Measurements from ENCODE around the gene SYT8. TPM values are rescaled to one million over a fixed set of nuclear protein-coding genes. Genes with fewer than 3 reads are reported as not detected.

Gene SYT8
- polyA plus RNA-seq, 1 experiment: not detected

DNA sequence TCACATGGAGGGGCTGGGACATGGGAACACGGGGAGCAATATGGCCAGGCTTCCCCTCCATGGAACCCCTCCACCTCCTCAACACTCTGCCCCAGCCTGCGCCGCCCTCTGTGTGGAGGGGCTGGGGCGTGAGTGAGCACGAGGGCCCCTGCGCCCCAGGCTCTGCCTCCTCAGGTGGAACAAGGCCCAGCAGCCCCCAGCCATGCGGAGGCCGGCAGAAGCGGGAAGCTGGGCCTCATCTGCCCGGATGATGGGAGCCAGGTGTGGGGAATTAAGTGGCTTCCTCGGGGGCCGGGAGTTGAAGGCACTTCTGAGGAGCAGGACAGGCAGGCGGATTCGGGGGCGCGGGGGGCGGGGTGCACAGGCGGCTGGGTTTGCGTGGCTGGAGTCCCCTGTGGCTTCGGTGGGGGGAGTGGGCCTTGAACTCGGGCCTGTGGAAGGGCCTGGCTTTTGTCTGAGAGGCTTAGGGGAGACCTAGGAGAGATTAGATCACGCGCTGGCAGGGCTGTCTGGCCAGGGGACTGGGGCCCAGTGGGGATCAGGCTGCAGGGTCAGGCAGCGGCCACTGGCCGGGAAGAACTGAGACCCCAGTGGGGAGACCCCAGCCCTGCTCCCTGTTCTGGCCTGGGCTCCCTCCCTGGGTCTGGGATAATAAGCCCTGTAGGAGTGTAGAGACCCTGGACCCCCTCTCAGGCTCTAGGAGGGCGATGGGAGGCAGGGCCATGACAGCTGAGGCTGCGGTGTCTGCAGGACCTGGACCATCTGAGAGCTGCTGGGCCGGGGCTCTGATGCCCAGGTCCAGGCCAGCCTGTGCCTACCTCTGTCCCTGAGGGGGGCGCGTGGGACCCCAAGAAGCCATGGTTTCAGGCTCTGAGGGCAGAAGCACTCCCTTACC, 43.6 kb downstream of the SYT8 start:
- Histone ChIP-seq H3K27me3 (ENCODE audit: control insufficient read depth, insufficient read depth, low read length) (no peaks in the 10 kb centered on the region; the same call in none of the 2 replicates), H3K36me3 (ENCODE audit: control insufficient read depth, insufficient read depth, low read length) (no peaks in the 10 kb centered on the region), H3K4me3 (ENCODE audit: low read depth, low read length) (no peak overlapping the region)
- no peak for DNase-seq (ENCODE audit: low read depth)
- TF ChIP-seq, protein P1, sequence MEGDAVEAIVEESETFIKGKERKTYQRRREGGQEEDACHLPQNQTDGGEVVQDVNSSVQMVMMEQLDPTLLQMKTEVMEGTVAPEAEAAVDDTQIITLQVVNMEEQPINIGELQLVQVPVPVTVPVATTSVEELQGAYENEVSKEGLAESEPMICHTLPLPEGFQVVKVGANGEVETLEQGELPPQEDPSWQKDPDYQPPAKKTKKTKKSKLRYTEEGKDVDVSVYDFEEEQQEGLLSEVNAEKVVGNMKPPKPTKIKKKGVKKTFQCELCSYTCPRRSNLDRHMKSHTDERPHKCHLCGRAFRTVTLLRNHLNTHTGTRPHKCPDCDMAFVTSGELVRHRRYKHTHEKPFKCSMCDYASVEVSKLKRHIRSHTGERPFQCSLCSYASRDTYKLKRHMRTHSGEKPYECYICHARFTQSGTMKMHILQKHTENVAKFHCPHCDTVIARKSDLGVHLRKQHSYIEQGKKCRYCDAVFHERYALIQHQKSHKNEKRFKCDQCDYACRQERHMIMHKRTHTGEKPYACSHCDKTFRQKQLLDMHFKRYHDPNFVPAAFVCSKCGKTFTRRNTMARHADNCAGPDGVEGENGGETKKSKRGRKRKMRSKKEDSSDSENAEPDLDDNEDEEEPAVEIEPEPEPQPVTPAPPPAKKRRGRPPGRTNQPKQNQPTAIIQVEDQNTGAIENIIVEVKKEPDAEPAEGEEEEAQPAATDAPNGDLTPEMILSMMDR (IDR thresholded peaks at IDR 0.05; ENCODE audit: insufficient read depth, low read depth, low read length): no peak
- ChIA-PET CTCF (interaction anchor here (0.6 to 5.4 kb wide), 7 partner anchors 9 to 757 kb away, joined by 3 to 45 read pairs (median 3); no protein-coding TSS in a partner anchor), POLR2A (interaction anchor here (0.6 kb wide), 1 partner anchor 86 kb away, joined by 3 read pairs; no protein-coding TSS in a partner anchor)

DNA sequence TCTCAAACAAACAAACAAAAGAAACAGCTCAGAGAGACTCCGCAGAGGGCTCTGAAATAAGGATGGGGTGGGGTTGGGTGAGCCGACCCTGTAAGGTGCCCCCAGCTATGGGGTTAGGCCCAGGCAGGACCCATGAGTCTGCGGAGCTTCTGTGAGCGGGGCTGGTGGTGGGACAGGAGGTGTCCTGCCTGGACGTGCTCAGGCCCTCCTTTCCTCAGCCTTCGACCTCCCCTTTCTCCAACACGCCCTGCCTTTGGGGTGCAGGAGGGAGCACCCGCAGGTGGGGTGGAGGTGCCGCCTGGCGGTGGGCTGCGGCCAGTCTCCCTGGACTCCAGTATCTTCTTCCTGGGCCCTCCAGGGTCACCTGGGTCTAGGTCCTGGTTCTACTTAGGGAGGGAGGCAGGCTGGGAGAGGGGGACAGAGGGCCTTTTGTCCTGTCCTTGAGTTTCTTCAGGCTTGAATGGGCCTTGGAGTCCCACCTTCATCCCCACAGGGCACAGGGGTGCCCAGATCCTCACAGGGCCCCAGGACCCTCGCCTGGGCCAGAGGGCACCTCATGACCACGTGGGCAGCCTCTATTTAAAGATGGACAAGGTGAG, 44.7 kb downstream of the SYT8 start:
- no peaks in the 10 kb centered on the region; the same call in none of the 2 replicates for H3K27me3 ChIP-seq (ENCODE audit: control insufficient read depth, insufficient read depth, low read length)
- CTCF ChIA-PET: interaction anchor here (0.6 to 5.4 kb wide), 4 partner anchors 120 to 271 kb away, joined by 3 to 45 read pairs (median 3); no protein-coding TSS in a partner anchor
- DNase-seq (ENCODE audit: low read depth): no peak
- no peaks in the 10 kb centered on the region for H3K36me3 ChIP-seq (ENCODE audit: control insufficient read depth, insufficient read depth, low read length)
- POLR2A ChIA-PET: no interaction called here
- TF ChIP-seq, protein P1 (IDR thresholded peaks at IDR 0.05; ENCODE audit: insufficient read depth, low read depth, low read length): no peak
- no peak overlapping the region for H3K4me3 ChIP-seq (ENCODE audit: low read depth, low read length)

DNA sequence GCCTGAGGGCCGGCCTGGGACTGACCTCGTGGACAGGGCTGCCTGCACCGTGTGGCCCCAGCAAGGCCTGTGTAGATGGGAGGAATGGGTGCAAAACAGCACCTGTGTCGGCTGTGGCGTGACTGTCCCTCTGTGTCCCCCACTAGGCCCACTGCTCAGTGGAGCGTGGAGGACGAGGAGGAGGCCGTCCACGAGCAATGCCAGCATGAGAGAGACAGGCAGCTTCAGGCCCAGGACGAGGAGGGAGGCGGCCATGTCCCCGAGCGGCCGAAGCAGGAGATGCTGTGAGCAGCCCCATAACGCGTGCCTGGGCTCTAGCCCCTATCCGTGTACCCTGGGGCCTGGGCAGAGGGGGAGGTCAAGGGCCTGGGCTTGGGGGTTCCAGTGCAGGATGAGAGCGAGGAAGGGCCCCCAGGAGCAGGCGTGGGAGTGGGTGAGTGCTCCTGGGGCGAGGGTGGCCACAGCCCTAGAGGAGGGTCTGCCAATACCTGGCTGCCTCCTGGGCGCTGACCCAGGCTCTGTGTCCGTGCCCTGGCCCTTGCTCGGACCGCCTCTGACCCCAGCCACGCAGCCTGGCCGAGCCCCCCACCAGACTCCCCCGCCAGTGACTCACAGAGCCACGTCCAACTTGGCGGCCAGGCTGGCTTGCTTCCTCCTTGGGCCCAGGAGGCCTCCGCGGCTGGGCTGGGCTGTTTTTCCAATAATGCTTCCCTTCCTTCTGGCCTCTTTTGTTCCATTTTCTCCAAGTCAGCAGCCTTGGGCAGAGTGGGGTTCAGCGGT, 45.3 kb downstream of the SYT8 start:
- no peaks in the 10 kb centered on the region; the same call in none of the 2 replicates for H3K27me3 ChIP-seq (ENCODE audit: control insufficient read depth, insufficient read depth, low read length)
- ChIA-PET CTCF (interaction anchor here (0.7 to 4.5 kb wide), 4 partner anchors 47 to 273 kb away, joined by 3 to 114 read pairs (median 5); partner anchors contain the start of gene H19), POLR2A (no interaction called here)
- TF ChIP-seq, protein P1 (IDR thresholded peaks at IDR 0.05; ENCODE audit: insufficient read depth, low read depth, low read length): no peak
- DNase-seq (ENCODE audit: low read depth): no peak
- no peak overlapping the region for H3K4me3 ChIP-seq (ENCODE audit: low read depth, low read length)
- H3K36me3 ChIP-seq (ENCODE audit: control insufficient read depth, insufficient read depth, low read length): no peaks in the 10 kb centered on the region

DNA sequence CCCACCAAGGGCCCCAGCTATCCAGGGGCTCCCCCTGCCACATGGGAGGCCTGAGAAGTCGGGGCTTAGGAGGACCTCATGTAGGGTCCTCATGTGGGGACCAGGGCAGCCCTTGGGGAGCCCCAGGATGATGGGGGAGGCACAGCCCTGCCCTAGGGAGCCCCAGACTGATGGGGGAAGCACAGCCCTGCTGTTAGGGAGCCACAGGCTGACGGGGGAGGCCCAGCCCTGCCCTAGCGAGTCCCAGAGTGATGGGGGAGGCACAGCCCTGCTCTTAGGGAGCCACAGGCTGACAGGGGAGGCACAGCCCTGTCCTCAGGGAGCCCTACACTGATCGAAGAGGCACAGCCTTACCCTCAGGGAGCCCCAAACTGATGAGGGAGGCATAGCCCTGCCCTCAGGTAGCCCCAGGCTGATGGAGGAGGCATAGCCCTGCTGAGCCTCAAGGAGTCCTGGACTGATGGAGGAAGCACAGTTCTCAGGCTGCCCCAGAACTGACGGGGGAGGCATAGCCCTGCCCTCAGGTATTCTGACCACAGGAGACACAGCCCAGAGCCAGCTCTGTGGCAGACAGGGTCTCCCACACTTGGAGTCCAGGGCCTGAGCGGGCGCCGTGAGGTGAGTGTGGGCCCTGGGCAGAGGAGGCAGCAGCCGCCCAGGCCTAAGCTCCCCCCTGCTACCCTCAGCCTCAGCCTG, 46.1 kb downstream of the SYT8 start:
- POLR2A ChIA-PET: no interaction called here
- CTCF ChIA-PET: interaction anchor here (0.7 to 4.5 kb wide), 11 partner anchors 41 to 272 kb away, joined by 3 to 114 read pairs (median 16); partner anchors contain the start of genes H19 and MRPL23
- TF ChIP-seq, protein P1 (IDR thresholded peaks at IDR 0.05; ENCODE audit: insufficient read depth, low read depth, low read length): no peak
- no peaks in the 10 kb centered on the region for H3K36me3 ChIP-seq (ENCODE audit: control insufficient read depth, insufficient read depth, low read length)
- no peak for DNase-seq (ENCODE audit: low read depth)
- H3K4me3 ChIP-seq (ENCODE audit: low read depth, low read length): no peak overlapping the region
- no peaks in the 10 kb centered on the region; the same call in none of the 2 replicates for H3K27me3 ChIP-seq (ENCODE audit: control insufficient read depth, insufficient read depth, low read length)

Measured in BJ (cell line).